Endothelial cell of umbilical vein (primary cell): ENCODE results near the gene SYNM. TPM values are rescaled to one million over a fixed set of nuclear protein-coding genes. Genes with fewer than 3 reads are reported as not detected.

Experiments used
- BruUV-seq: library from RNA; stranded (reverse); fragments of 400-500 nt; replicated peaks from 2 replicates; lab custom pipeline; 2021; lab: Mats Ljungman, UMichigan
- CTCF ChIA-PET: fragments of 300-600, 350-600 bp; sonication (Branson Sonifier 250); formaldehyde crosslinking; loops from one replicate; lab custom pipeline; 2021; ENCODE audit warnings: antibody characterized with exemption, inconsistent platforms; lab: Charles Lee
- POLR2A ChIA-PET: fragments of 300-600, 350-600 bp; sonication (Branson Sonifier 250); formaldehyde crosslinking; loops from one replicate; lab custom pipeline; 2021; ENCODE audit warnings: antibody characterized with exemption, inconsistent platforms; lab: Charles Lee
- DNase-seq: peaks from one replicate; pipeline ENCODE4 v3.0.0-alpha.2; 2011; ENCODE audit warnings: low read depth, low spot score
- FAIRE-seq: peaks from 2 replicates; lab custom pipeline; 2011; peaks lifted over from hg19 to GRCh38; lab: Jason Lieb, UNC
- H2AFZ ChIP-seq: 2 replicates; pipeline ENCODE4 v1.6.0; 2012; ENCODE audit warnings: low read depth, low read length, control low read depth, inconsistent platforms
- H3K27ac ChIP-seq: 2 replicates; pipeline ENCODE4 v1.5.1; 2011; ENCODE audit warnings: low read depth, mild to moderate bottlenecking, control low read depth, low read length, moderate library complexity; ENCODE audit not compliant: insufficient read depth
- H3K27me3 ChIP-seq, 2 experiments: 2 replicates each; pipeline versions ENCODE4 v1.6.0 to v1.6.1; 2011; ENCODE audit warnings: low read length in 2 of 2, mixed read lengths in 1 of 2; ENCODE audit not compliant: control insufficient read depth in 2 of 2, insufficient read depth in 2 of 2
- H3K36me3 ChIP-seq, 2 experiments: 2 replicates in 1 of 2; 3 replicates in 1 of 2; pipeline ENCODE4 v1.5.1; 2011; ENCODE audit warnings: low read length in 2 of 2, mild to moderate bottlenecking in 1 of 2, moderate library complexity in 1 of 2; ENCODE audit not compliant: control insufficient read depth in 2 of 2, insufficient read depth in 2 of 2; ENCODE audit errors: extremely low read depth in 1 of 2
- H3K4me1 ChIP-seq: 3 replicates; pipeline ENCODE4 v1.5.1; 2011; ENCODE audit warnings: mild to moderate bottlenecking, low read length; ENCODE audit not compliant: control insufficient read depth, insufficient read depth; ENCODE audit errors: extremely low read depth
- H3K4me2 ChIP-seq: 2 replicates; pipeline ENCODE4 v1.6.1; 2011; ENCODE audit warnings: low read length, control low read depth, mixed read lengths; ENCODE audit not compliant: insufficient read depth
- H3K4me3 ChIP-seq, 3 experiments: fragments of 200-600 bp in 1 of 3; sonication (generic), shearing (Covaris generic) in 1 of 3; replicated peaks in 1 of 3; 2 replicates each; pipeline ENCODE4 v1.5.1; 2011 to 2016; ENCODE audit warnings: control low read depth in 3 of 3, low read length in 3 of 3, mild to moderate bottlenecking in 2 of 3, inconsistent platforms in 1 of 3, low read depth in 1 of 3, moderate library complexity in 1 of 3; ENCODE audit not compliant: insufficient read depth in 1 of 3
- H3K79me2 ChIP-seq: 2 replicates; pipeline ENCODE4 v1.6.0; 2012; ENCODE audit warnings: low read length, inconsistent platforms; ENCODE audit not compliant: control insufficient read depth, insufficient read depth
- H3K9ac ChIP-seq: replicated peaks from 2 replicates; pipeline ENCODE3; 2011; ENCODE audit warnings: low read length, control low read depth; ENCODE audit not compliant: insufficient read depth; ENCODE audit errors: extremely low read depth
- H3K9me1 ChIP-seq: replicated peaks from 3 replicates; pipeline ENCODE4 v1.6.0; 2011; ENCODE audit warnings: mild to moderate bottlenecking, low read length; ENCODE audit not compliant: control insufficient read depth, insufficient read depth; ENCODE audit errors: extremely low read depth
- H3K9me3 ChIP-seq: replicated peaks from 2 replicates; pipeline ENCODE4 v1.5.1; 2012; ENCODE audit warnings: low read length, inconsistent platforms; ENCODE audit not compliant: control insufficient read depth, insufficient read depth
- H4K20me1 ChIP-seq: replicated peaks from 2 replicates; pipeline ENCODE3; 2011; ENCODE audit warnings: mild to moderate bottlenecking, low read length; ENCODE audit not compliant: control insufficient read depth, insufficient read depth; ENCODE audit errors: extremely low read depth
- EZH2 ChIP-seq: IDR thresholded peaks from 2 replicates; pipeline ENCODE4 v1.6.1; 2012; ENCODE audit warnings: borderline replicate concordance, low read depth, mild to moderate bottlenecking, moderate library complexity, low read length, inconsistent platforms; ENCODE audit not compliant: severe bottlenecking
- FOS ChIP-seq: IDR thresholded peaks from 2 replicates; pipeline ENCODE4 v1.6.1; 2011; ENCODE audit warnings: mild to moderate bottlenecking, low read length, moderate library complexity, borderline replicate concordance; ENCODE audit not compliant: insufficient read depth
- JUN ChIP-seq: IDR thresholded peaks from 2 replicates; pipeline ENCODE4 v1.6.1; 2011; ENCODE audit warnings: borderline replicate concordance, low read depth; ENCODE audit not compliant: insufficient read length, insufficient read depth
- MYC ChIP-seq: IDR thresholded peaks from one replicate; pipeline ENCODE4 v1.6.1; 2011; ENCODE audit warnings: mild to moderate bottlenecking, low read depth, low read length
- POLR2AphosphoS5 ChIP-seq: IDR thresholded peaks from 2 replicates; pipeline ENCODE4 v1.6.1; 2012; ENCODE audit warnings: low read depth, mild to moderate bottlenecking, control low read depth, low read length, moderate library complexity; ENCODE audit not compliant: insufficient read depth
- dilution Hi-C: fragments of 300-500 bp; cut with MboI; formaldehyde crosslinking; loops from one replicate; pipeline ENCODE4 v1.15.0; 2019; ENCODE audit warnings: low sequenced_read_pairs; ENCODE audit not compliant: extremely low pct_ligation_motif_present
- intact Hi-C: fragments of 100-400 bp; cut with micrococcal nuclease; formaldehyde crosslinking; loops from one replicate; pipeline ENCODE4 v1.10.0; 2022
- polyA plus RNA-seq, 4 experiments: library from polyadenylated mRNA; depleted of rRNA in 3 of 4; stranded (reverse) in 3 of 4; unstranded in 1 of 4; fragments of >200 nt; gene quantifications; 2 replicates each; pipeline versions ENCODE4 v1.2.1 to v1.2.3, GENCODE V29; 2011 to 2012; ENCODE audit warnings: missing spikeins in 1 of 4
- total RNA-seq: library from RNA; stranded (reverse); gene quantifications from 2 replicates; pipeline ENCODE4 v1.2.3, GENCODE V29; 2021

Gene SYNM
- total and polyA plus RNA-seq, 2 donors (not counting 3 experiments of a cell fraction or from before 2014, with no cell fraction given), result 3.7 to 10.2 TPM

GRCh38 chr15:99130314-99130713, 25.4 kb downstream of the SYNM start:
- dilution Hi-C loops (no loop called here), intact Hi-C loops (loop anchor here (1.0 kb wide), 1 partner anchor 25 kb away; the partner anchor contains the start of gene SYNM)
- Histone ChIP-seq H3K36me3 (no peaks in the 10 kb centered on the region), H4K20me1 (no peaks in the 10 kb centered on the region), H3K4me2 (peak overlapping the region; percentile 67), H3K9me1 (no peaks in the 10 kb centered on the region), H3K79me2 (no peaks in the 10 kb centered on the region), H3K27ac (peak overlapping the region; percentile 79), H3K4me3 (no peak overlapping the region), H2AFZ (peak overlapping the region; percentile 63), H3K4me1 (peaks cover 24% of the 10 kb centered on the region), H3K27me3 (no peaks in the 10 kb centered on the region), H3K9ac (peak overlapping the region; percentile 13), H3K9me3 (no peaks in the 10 kb centered on the region)
- ChIA-PET CTCF (interaction anchor here (1.2 to 1.6 kb wide), 2 partner anchors 25 to 30 kb away, joined by 4 to 5 read pairs; partner anchors contain the start of gene SYNM), POLR2A (no interaction called here)
- TF ChIP-seq JUN (no peak), POLR2AphosphoS5 (peak; percentile 48), MYC (no peak), FOS (peak; percentile 15)
- FAIRE-seq (peak; percentile 93), DNase-seq (peak; percentile 67)
- no TSS peak for BruUV-seq

GRCh38 chr15:99130765-99131440, 26.0 kb downstream of the SYNM start:
- TF ChIP-seq FOS, result no peak
- no peak for TF ChIP-seq MYC
- TF ChIP-seq EZH2, result no peak
- H3K79me2 ChIP-seq, result no peaks in the 10 kb centered on the region
- intact Hi-C loops (loop anchor here (1.0 kb wide), 1 partner anchor 26 kb away; the partner anchor contains the start of gene SYNM), dilution Hi-C loops (no loop called here)
- POLR2A ChIA-PET, result no interaction called here
- no peaks in the 10 kb centered on the region for H3K36me3 ChIP-seq
- no peaks in the 10 kb centered on the region for H4K20me1 ChIP-seq
- no peak overlapping the region for H3K9ac ChIP-seq
- BruUV-seq, result no TSS peak
- no peak overlapping the region for H2AFZ ChIP-seq
- H3K4me1 ChIP-seq, result peaks cover 28% of the 10 kb centered on the region
- CTCF ChIA-PET, result interaction anchor here (1.2 to 2.0 kb wide), 2 partner anchors 26 to 30 kb away, joined by 4 to 6 read pairs; partner anchors contain the start of gene SYNM
- no peaks in the 10 kb centered on the region for H3K9me3 ChIP-seq
- H3K4me3 ChIP-seq, result no peak overlapping the region
- H3K4me2 ChIP-seq, result no peak overlapping the region
- H3K27me3 ChIP-seq, result no peaks in the 10 kb centered on the region
- FAIRE-seq, result no peak
- H3K27ac ChIP-seq, result peak overlapping the region; percentile 79
- DNase-seq, result no peak
- H3K9me1 ChIP-seq, result no peaks in the 10 kb centered on the region
